Liver (tissue), 9 donors: ENCODE results near the gene HSPB2. TPM values are rescaled to one million over a fixed set of nuclear protein-coding genes. Genes with fewer than 3 reads are reported as not detected.

Source experiments
- DNase-seq: peaks from one replicate; pipeline ENCODE4 v3.0.0-alpha.2; 2017; ENCODE audit warnings: low spot score
- H3K27ac ChIP-seq, 2 donors: one replicate each; pipeline ENCODE4 v1.7.0; 2013; ENCODE audit warnings: inconsistent platforms in 2 of 2, low read length in 2 of 2, control low read depth in 1 of 2, low read depth in 1 of 2, mild to moderate bottlenecking in 1 of 2
- H3K27me3 ChIP-seq, 4 donors: one replicate each; pipeline versions ENCODE4 v1.6.1 to v1.7.0; 2013; ENCODE audit warnings: low read length in 3 of 4, inconsistent platforms in 1 of 4, mild to moderate bottlenecking in 1 of 4, moderate library complexity in 1 of 4; ENCODE audit not compliant: control insufficient read depth in 4 of 4, insufficient read depth in 4 of 4
- H3K36me3 ChIP-seq, 4 donors: one replicate each; pipeline versions ENCODE4 v1.6.1 to v1.7.0; 2013; ENCODE audit warnings: low read length in 3 of 4, mild to moderate bottlenecking in 3 of 4, low read depth in 1 of 4, moderate library complexity in 1 of 4; ENCODE audit not compliant: control insufficient read depth in 4 of 4, insufficient read depth in 3 of 4
- H3K4me1 ChIP-seq, 4 donors: one replicate each; pipeline versions ENCODE4 v1.6.1 to v1.7.0; 2013; ENCODE audit warnings: low read length in 3 of 4, mild to moderate bottlenecking in 3 of 4, moderate library complexity in 1 of 4; ENCODE audit not compliant: control insufficient read depth in 4 of 4, insufficient read depth in 4 of 4
- H3K4me3 ChIP-seq, 3 donors: one replicate each; pipeline versions ENCODE4 v1.6.1 to v1.7.0; 2013; ENCODE audit warnings: low read length in 3 of 3, control low read depth in 1 of 3, low read depth in 1 of 3, mild to moderate bottlenecking in 1 of 3
- H3K9ac ChIP-seq, 2 donors: one replicate each; pipeline ENCODE4 v1.7.0; 2013; ENCODE audit warnings: low read length in 2 of 2, mild to moderate bottlenecking in 2 of 2, moderate library complexity in 2 of 2, control low read depth in 1 of 2, low read depth in 1 of 2
- H3K9me3 ChIP-seq, 4 donors: one replicate each; pipeline versions ENCODE4 v1.6.1 to v1.7.0; 2013; ENCODE audit warnings: low read length in 3 of 4; ENCODE audit not compliant: control insufficient read depth in 4 of 4
- FOXA1 ChIP-seq: IDR thresholded peaks from 2 replicates; pipeline ENCODE4 v1.6.1; 2016; ENCODE audit warnings: antibody characterized with exemption
- FOXA2 ChIP-seq: IDR thresholded peaks from 2 replicates; pipeline ENCODE4 v1.6.1; 2016; ENCODE audit warnings: antibody characterized with exemption
- GABPA ChIP-seq, 2 donors: IDR thresholded peaks in 1 of 2; conservative IDR thresholded peaks in 1 of 2; 2 replicates each; pipeline ENCODE4 v1.6.1; 2016; ENCODE audit warnings: antibody characterized with exemption in 2 of 2, mild to moderate bottlenecking in 1 of 2, moderate library complexity in 1 of 2
- HNF4G ChIP-seq: IDR thresholded peaks from 2 replicates; pipeline ENCODE4 v1.6.1; 2016; ENCODE audit warnings: antibody characterized with exemption
- JUND ChIP-seq, 2 donors: IDR thresholded peaks; 2 replicates each; pipeline ENCODE4 v1.6.1; 2016; ENCODE audit warnings: antibody characterized with exemption in 2 of 2
- NR2F2 ChIP-seq: IDR thresholded peaks from 2 replicates; pipeline ENCODE4 v1.6.1; 2016; ENCODE audit warnings: antibody characterized with exemption
- SP1 ChIP-seq: IDR thresholded peaks from 2 replicates; pipeline ENCODE4 v1.6.1; 2018; ENCODE audit warnings: antibody characterized with exemption, mild to moderate bottlenecking
- TAF1 ChIP-seq: conservative IDR thresholded peaks from 2 replicates; pipeline ENCODE4 v1.6.1; 2016; ENCODE audit warnings: antibody characterized with exemption, mild to moderate bottlenecking
- YY1 ChIP-seq: IDR thresholded peaks from 2 replicates; pipeline ENCODE4 v1.6.1; 2016; ENCODE audit warnings: antibody characterized with exemption, mild to moderate bottlenecking
- WGBS: extraction: QIAGEN DNeasy Blood & Tissue Kit; methylation state at CpG from one replicate; pipeline ENCODE4 v1.1.7; 2013; 5-methylcytosine and 5-hydroxymethylcytosine counted together
- polyA plus RNA-seq, 2 donors: library from polyadenylated mRNA; stranded (reverse) in 1 of 2; unstranded in 1 of 2; fragments of 200-250 nt in 1 of 2; fragments of >200 nt in 1 of 2; fragmentation: Nextera tagmentation in 1 of 2; extraction: Ambion mirVana in 1 of 2; gene quantifications; one replicate each; pipeline versions ENCODE4 v1.2.1 to v1.2.3, GENCODE V29; 2013 to 2015
- total RNA-seq, 2 donors: library from RNA; depleted of rRNA; stranded (reverse); fragments of >200 nt; gene quantifications; one replicate each; pipeline ENCODE4 v1.2.3, GENCODE V29; 2014
- TF ChIP-seq, protein P1 (sequence below): IDR thresholded peaks from 2 replicates; pipeline ENCODE4 v1.6.1; 2016; ENCODE audit warnings: antibody characterized with exemption
- TF ChIP-seq, protein P2 (sequence below): fragments of 150-350 bp; IDR thresholded peaks from 2 replicates; pipeline ENCODE4 v1.5.1; 2017; ENCODE audit warnings: improper control_type of control experiment, low read depth, low read length; ENCODE audit not compliant: missing input control
- TF ChIP-seq, protein P3 (sequence below): IDR thresholded peaks from 2 replicates; pipeline ENCODE4 v1.6.1; 2016; ENCODE audit warnings: antibody characterized with exemption
- TF ChIP-seq, protein P4 (sequence below): IDR thresholded peaks from 2 replicates; pipeline ENCODE4 v1.6.1; 2016; ENCODE audit warnings: antibody characterized with exemption, mild to moderate bottlenecking
- TF ChIP-seq, protein P5 (sequence below): IDR thresholded peaks from 2 replicates; pipeline ENCODE4 v1.6.1; 2016; ENCODE audit warnings: antibody characterized with exemption
- donor health status: healthy.
- donor health status: healthy.
- donor health status: healthy.
- donor health status: healthy.
- donor health status: healthy.

HSPB2 gene, protein sequence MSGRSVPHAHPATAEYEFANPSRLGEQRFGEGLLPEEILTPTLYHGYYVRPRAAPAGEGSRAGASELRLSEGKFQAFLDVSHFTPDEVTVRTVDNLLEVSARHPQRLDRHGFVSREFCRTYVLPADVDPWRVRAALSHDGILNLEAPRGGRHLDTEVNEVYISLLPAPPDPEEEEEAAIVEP
- total RNA-seq: under 1 TPM in 1 of 2 donors, not detected in 1; 0.14 TPM
- polyA plus RNA-seq: under 1 TPM; 0.61 to 0.85 TPM

DNA sequence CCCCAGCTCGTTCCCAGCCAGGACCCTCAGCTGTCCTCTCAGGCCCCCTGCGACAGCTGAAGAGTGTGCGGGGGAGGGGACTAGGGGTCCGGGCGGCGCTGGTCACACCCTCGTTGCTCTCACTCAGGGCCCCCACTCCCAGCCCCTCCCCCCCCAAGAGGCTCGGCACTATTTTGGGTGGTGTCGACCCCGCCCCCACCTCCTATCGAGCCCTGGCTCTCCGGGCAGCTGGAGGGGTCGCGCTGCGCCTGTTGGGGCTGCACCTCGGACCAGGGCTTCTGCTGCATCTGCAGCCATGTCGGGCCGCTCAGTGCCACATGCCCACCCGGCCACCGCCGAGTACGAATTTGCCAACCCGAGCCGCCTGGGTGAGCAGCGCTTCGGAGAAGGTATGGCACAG lies at the start of gene HSPB2:
HSPB2 (plus strand) TSS at position 200 of the 400 bp plus-strand sequence; CDS start at position 296, 96 bp downstream.
- no peak for DNase-seq
- Histone ChIP-seq H3K27ac (peak within 1 kb of the TSS; percentile 50 to 74), H3K36me3 (no peaks in the 10 kb centered on the region), H3K27me3 (no peaks in the 10 kb centered on the region), H3K9ac (no peak within 1 kb of the TSS), H3K4me3 (peak within 1 kb of the TSS in 1 of 3 donors; percentile 11), H3K4me1 (no peaks in the 10 kb centered on the region), H3K9me3 (no peaks in the 10 kb centered on the region)
- TF ChIP-seq NR2F2: no peak
- TF ChIP-seq, protein P1, sequence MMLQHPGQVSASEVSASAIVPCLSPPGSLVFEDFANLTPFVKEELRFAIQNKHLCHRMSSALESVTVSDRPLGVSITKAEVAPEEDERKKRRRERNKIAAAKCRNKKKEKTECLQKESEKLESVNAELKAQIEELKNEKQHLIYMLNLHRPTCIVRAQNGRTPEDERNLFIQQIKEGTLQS: no peak
- 29% methylated on average over 26 of the region's 26 CpGs for WGBS

DNA sequence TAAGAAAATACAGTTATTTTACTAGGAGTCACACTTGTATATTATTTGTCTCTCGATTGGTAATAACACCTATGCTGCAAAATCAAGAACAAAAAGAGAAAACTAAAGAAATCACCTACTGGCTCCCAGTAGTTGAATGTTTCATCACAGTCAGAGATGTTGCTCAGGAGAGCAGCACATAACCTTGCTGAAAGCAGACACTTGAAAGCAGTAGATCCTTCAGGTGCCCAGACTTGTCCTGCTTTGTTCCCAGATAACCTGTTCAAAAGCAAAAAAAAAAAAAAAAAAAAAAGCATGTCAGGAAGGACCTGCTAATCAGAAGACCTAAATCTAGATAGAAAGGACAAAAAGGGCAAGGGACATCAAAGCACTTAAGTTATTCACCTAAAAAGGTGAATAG lies 42.4 kb upstream of the HSPB2 start:
- TF ChIP-seq, protein P2, sequence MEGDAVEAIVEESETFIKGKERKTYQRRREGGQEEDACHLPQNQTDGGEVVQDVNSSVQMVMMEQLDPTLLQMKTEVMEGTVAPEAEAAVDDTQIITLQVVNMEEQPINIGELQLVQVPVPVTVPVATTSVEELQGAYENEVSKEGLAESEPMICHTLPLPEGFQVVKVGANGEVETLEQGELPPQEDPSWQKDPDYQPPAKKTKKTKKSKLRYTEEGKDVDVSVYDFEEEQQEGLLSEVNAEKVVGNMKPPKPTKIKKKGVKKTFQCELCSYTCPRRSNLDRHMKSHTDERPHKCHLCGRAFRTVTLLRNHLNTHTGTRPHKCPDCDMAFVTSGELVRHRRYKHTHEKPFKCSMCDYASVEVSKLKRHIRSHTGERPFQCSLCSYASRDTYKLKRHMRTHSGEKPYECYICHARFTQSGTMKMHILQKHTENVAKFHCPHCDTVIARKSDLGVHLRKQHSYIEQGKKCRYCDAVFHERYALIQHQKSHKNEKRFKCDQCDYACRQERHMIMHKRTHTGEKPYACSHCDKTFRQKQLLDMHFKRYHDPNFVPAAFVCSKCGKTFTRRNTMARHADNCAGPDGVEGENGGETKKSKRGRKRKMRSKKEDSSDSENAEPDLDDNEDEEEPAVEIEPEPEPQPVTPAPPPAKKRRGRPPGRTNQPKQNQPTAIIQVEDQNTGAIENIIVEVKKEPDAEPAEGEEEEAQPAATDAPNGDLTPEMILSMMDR: no peak
- TF ChIP-seq, protein P3, sequence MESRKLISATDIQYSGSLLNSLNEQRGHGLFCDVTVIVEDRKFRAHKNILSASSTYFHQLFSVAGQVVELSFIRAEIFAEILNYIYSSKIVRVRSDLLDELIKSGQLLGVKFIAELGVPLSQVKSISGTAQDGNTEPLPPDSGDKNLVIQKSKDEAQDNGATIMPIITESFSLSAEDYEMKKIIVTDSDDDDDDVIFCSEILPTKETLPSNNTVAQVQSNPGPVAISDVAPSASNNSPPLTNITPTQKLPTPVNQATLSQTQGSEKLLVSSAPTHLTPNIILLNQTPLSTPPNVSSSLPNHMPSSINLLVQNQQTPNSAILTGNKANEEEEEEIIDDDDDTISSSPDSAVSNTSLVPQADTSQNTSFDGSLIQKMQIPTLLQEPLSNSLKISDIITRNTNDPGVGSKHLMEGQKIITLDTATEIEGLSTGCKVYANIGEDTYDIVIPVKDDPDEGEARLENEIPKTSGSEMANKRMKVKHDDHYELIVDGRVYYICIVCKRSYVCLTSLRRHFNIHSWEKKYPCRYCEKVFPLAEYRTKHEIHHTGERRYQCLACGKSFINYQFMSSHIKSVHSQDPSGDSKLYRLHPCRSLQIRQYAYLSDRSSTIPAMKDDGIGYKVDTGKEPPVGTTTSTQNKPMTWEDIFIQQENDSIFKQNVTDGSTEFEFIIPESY: no peak
- no peak for TF ChIP-seq SP1
- no peak for TF ChIP-seq GABPA (IDR thresholded peaks at IDR 0.05 in 1 of 2, conservative IDR thresholded peaks at IDR 0.05 in 1 of 2)
- no peak for TF ChIP-seq HNF4G
- TF ChIP-seq JUND (IDR thresholded peaks at IDR 0.05): no peak
- H3K4me3 ChIP-seq: no peak overlapping the region

DNA sequence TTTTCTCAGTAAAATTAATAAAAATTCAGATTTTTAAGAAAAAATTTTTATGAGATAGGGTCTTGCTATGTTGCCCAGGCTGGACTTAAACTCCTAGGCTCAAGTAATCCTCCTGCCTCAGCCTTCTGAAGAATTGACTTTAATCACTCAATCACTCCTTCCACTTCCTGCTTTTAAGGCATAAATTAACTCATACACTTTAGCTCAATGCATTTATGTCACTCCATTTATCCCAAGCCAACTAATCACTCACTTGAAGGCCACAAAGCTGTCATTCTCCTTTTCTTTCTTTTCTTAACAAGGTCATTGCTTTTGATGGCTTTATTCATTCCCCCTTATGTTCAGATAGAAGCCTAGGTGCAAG lies 42.0 kb upstream of the HSPB2 start:
- no peaks in the 10 kb centered on the region for H3K27me3 ChIP-seq
- H3K4me3 ChIP-seq: peak overlapping the region; percentile 80 to 94 (median 84)
- peaks cover 5 to 18% (median 11%) of the 10 kb centered on the region in 4 donors for H3K36me3 ChIP-seq
- H3K9ac ChIP-seq: peak overlapping the region; percentile 33 to 84
- H3K27ac ChIP-seq: no peak overlapping the region
- H3K4me1 ChIP-seq: peaks cover 0 to 17% (median 13%) of the 10 kb centered on the region in 4 donors
- H3K9me3 ChIP-seq: no peaks in the 10 kb centered on the region
- no peak for DNase-seq
- TF ChIP-seq TAF1: no peak
- TF ChIP-seq SP1: no peak
- TF ChIP-seq, protein P4, sequence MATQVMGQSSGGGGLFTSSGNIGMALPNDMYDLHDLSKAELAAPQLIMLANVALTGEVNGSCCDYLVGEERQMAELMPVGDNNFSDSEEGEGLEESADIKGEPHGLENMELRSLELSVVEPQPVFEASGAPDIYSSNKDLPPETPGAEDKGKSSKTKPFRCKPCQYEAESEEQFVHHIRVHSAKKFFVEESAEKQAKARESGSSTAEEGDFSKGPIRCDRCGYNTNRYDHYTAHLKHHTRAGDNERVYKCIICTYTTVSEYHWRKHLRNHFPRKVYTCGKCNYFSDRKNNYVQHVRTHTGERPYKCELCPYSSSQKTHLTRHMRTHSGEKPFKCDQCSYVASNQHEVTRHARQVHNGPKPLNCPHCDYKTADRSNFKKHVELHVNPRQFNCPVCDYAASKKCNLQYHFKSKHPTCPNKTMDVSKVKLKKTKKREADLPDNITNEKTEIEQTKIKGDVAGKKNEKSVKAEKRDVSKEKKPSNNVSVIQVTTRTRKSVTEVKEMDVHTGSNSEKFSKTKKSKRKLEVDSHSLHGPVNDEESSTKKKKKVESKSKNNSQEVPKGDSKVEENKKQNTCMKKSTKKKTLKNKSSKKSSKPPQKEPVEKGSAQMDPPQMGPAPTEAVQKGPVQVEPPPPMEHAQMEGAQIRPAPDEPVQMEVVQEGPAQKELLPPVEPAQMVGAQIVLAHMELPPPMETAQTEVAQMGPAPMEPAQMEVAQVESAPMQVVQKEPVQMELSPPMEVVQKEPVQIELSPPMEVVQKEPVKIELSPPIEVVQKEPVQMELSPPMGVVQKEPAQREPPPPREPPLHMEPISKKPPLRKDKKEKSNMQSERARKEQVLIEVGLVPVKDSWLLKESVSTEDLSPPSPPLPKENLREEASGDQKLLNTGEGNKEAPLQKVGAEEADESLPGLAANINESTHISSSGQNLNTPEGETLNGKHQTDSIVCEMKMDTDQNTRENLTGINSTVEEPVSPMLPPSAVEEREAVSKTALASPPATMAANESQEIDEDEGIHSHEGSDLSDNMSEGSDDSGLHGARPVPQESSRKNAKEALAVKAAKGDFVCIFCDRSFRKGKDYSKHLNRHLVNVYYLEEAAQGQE: no peak
- TF ChIP-seq FOXA2: no peak
- TF ChIP-seq, protein P1: no peak
- TF ChIP-seq, protein P5, sequence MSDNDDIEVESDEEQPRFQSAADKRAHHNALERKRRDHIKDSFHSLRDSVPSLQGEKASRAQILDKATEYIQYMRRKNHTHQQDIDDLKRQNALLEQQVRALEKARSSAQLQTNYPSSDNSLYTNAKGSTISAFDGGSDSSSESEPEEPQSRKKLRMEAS: no peak
- no peak for TF ChIP-seq FOXA1
- TF ChIP-seq YY1: no peak

More for the DNA sequence above, 42.4 kb upstream of the HSPB2 start:
- Histone ChIP-seq H3K9ac (no peak overlapping the region), H3K36me3 (peaks cover 6 to 17% (median 10%) of the 10 kb centered on the region in 4 donors), H3K27me3 (no peaks in the 10 kb centered on the region), H3K27ac (no peak overlapping the region), H3K9me3 (no peaks in the 10 kb centered on the region), H3K4me1 (peaks cover 0 to 17% (median 13%) of the 10 kb centered on the region in 4 donors)
- no peak for DNase-seq
- 99% methylated on average over 1 of the region's 1 CpG for WGBS
